Activated naive CD4-positive, alpha-beta T cell treated with anti-CD3 and anti-CD28 coated beads, Interleukin-2, amount 50 U/mL, for 24 hours (primary cell): ENCODE data around the gene BMP7.

Experiments used
- H3K27ac Mint-ChIP-seq: one replicate; pipeline ENCODE4 v1.8.0; 2021; ENCODE audit warnings: mild to moderate bottlenecking, mixed read lengths
- H3K27me3 Mint-ChIP-seq: one replicate; pipeline ENCODE4 v1.8.0; 2021; ENCODE audit warnings: mixed read lengths
- H3K36me3 Mint-ChIP-seq: one replicate; pipeline ENCODE4 v1.8.0; 2021; ENCODE audit warnings: mixed read lengths
- H3K4me1 Mint-ChIP-seq: one replicate; pipeline ENCODE4 v1.8.0; 2021; ENCODE audit warnings: mixed read lengths
- H3K4me3 Mint-ChIP-seq: one replicate; pipeline ENCODE4 v1.8.0; 2021; ENCODE audit warnings: mild to moderate bottlenecking, mixed read lengths
- H3K9me3 Mint-ChIP-seq: one replicate; pipeline ENCODE4 v1.8.0; 2021; ENCODE audit warnings: mixed read lengths

Gene BMP7

GRCh38 chr20:57178582-57179111, 87.8 kb downstream of the BMP7 start:
- H3K4me3 Mint-ChIP-seq: no peak overlapping the region
- no peaks in the 10 kb centered on the region for H3K4me1 Mint-ChIP-seq
- H3K36me3 Mint-ChIP-seq: no peaks in the 10 kb centered on the region
- no peaks in the 10 kb centered on the region for H3K9me3 Mint-ChIP-seq
- H3K27ac Mint-ChIP-seq: no peak overlapping the region
- peaks cover 12% of the 10 kb centered on the region for H3K27me3 Mint-ChIP-seq

- Mint-ChIP-seq H3K27ac (no peak overlapping the region), H3K4me3 (no peak overlapping the region), H3K4me1 (no peaks in the 10 kb centered on the region), H3K36me3 (no peaks in the 10 kb centered on the region), H3K9me3 (no peaks in the 10 kb centered on the region), H3K27me3 (peaks cover 10% of the 10 kb centered on the region)
Observed at GRCh38 chr20:57177636-57178280, 88.7 kb downstream of the BMP7 start.

GRCh38 chr20:57176842-57177241, 89.6 kb downstream of the BMP7 start:
- Mint-ChIP-seq H3K27me3 (peaks cover 12% of the 10 kb centered on the region), H3K4me1 (no peaks in the 10 kb centered on the region), H3K36me3 (no peaks in the 10 kb centered on the region), H3K9me3 (no peaks in the 10 kb centered on the region), H3K4me3 (no peak overlapping the region), H3K27ac (no peak overlapping the region)

GRCh38 chr20:57175397-57176010, 90.9 kb downstream of the BMP7 start:
- H3K4me1 Mint-ChIP-seq: no peaks in the 10 kb centered on the region
- no peaks in the 10 kb centered on the region for H3K36me3 Mint-ChIP-seq
- H3K27me3 Mint-ChIP-seq: peaks cover 12% of the 10 kb centered on the region
- no peak overlapping the region for H3K4me3 Mint-ChIP-seq
- no peak overlapping the region for H3K27ac Mint-ChIP-seq
- H3K9me3 Mint-ChIP-seq: no peaks in the 10 kb centered on the region

GRCh38 chr20:57174737-57175136, 91.7 kb downstream of the BMP7 start:
- no peaks in the 10 kb centered on the region for H3K36me3 Mint-ChIP-seq
- H3K27ac Mint-ChIP-seq: no peak overlapping the region
- no peak overlapping the region for H3K4me3 Mint-ChIP-seq
- H3K4me1 Mint-ChIP-seq: no peaks in the 10 kb centered on the region
- no peaks in the 10 kb centered on the region for H3K9me3 Mint-ChIP-seq
- H3K27me3 Mint-ChIP-seq: peaks cover 11% of the 10 kb centered on the region

GRCh38 chr20:57173986-57174385, 92.5 kb downstream of the BMP7 start:
- Mint-ChIP-seq H3K4me1 (no peaks in the 10 kb centered on the region), H3K36me3 (no peaks in the 10 kb centered on the region), H3K4me3 (no peak overlapping the region), H3K27ac (no peak overlapping the region), H3K27me3 (peaks cover 11% of the 10 kb centered on the region), H3K9me3 (no peaks in the 10 kb centered on the region)

GRCh38 chr20:57173041-57173440, 93.4 kb downstream of the BMP7 start:
- Mint-ChIP-seq H3K4me1 (no peaks in the 10 kb centered on the region), H3K27ac (no peak overlapping the region), H3K9me3 (no peaks in the 10 kb centered on the region), H3K27me3 (peaks cover 11% of the 10 kb centered on the region), H3K36me3 (no peaks in the 10 kb centered on the region), H3K4me3 (no peak overlapping the region)

- Mint-ChIP-seq H3K4me1 (no peaks in the 10 kb centered on the region), H3K9me3 (no peaks in the 10 kb centered on the region), H3K27me3 (peaks cover 4% of the 10 kb centered on the region), H3K36me3 (no peaks in the 10 kb centered on the region), H3K4me3 (no peak overlapping the region), H3K27ac (no peak overlapping the region)
Observed at GRCh38 chr20:57170343-57170742, 96.1 kb downstream of the BMP7 start.

- peaks cover 3% of the 10 kb centered on the region for H3K27me3 Mint-ChIP-seq
- H3K9me3 Mint-ChIP-seq: no peaks in the 10 kb centered on the region
- no peaks in the 10 kb centered on the region for H3K4me1 Mint-ChIP-seq
- no peak overlapping the region for H3K4me3 Mint-ChIP-seq
- H3K27ac Mint-ChIP-seq: no peak overlapping the region
- no peaks in the 10 kb centered on the region for H3K36me3 Mint-ChIP-seq
Observed at GRCh38 chr20:57169162-57169561, 97.3 kb downstream of the BMP7 start.

- Mint-ChIP-seq H3K27ac (no peak overlapping the region), H3K4me1 (no peaks in the 10 kb centered on the region), H3K36me3 (no peaks in the 10 kb centered on the region), H3K4me3 (no peak overlapping the region), H3K9me3 (no peaks in the 10 kb centered on the region), H3K27me3 (peaks cover 4% of the 10 kb centered on the region)
Observed at GRCh38 chr20:57167971-57168701, 98.3 kb downstream of the BMP7 start.

- no peaks in the 10 kb centered on the region for H3K4me1 Mint-ChIP-seq
- no peaks in the 10 kb centered on the region for H3K36me3 Mint-ChIP-seq
- no peak overlapping the region for H3K4me3 Mint-ChIP-seq
- H3K27me3 Mint-ChIP-seq: peaks cover 4% of the 10 kb centered on the region
- H3K27ac Mint-ChIP-seq: no peak overlapping the region
- no peaks in the 10 kb centered on the region for H3K9me3 Mint-ChIP-seq
Observed at GRCh38 chr20:57167292-57167655, 99.2 kb downstream of the BMP7 start.

- Mint-ChIP-seq H3K4me3 (no peak overlapping the region), H3K36me3 (no peaks in the 10 kb centered on the region), H3K27me3 (peaks cover 1% of the 10 kb centered on the region), H3K4me1 (no peaks in the 10 kb centered on the region), H3K27ac (no peak overlapping the region), H3K9me3 (no peaks in the 10 kb centered on the region)
Observed at GRCh38 chr20:57166568-57167291, 99.7 kb downstream of the BMP7 start.

- Mint-ChIP-seq H3K9me3 (no peaks in the 10 kb centered on the region), H3K27me3 (peaks cover 1% of the 10 kb centered on the region), H3K27ac (no peak overlapping the region), H3K36me3 (no peaks in the 10 kb centered on the region), H3K4me1 (no peaks in the 10 kb centered on the region), H3K4me3 (no peak overlapping the region)
Observed at GRCh38 chr20:57165427-57166004, 100.9 kb downstream of the BMP7 start.

- Mint-ChIP-seq H3K4me3 (no peak overlapping the region), H3K27me3 (peaks cover 1% of the 10 kb centered on the region), H3K9me3 (no peaks in the 10 kb centered on the region), H3K36me3 (no peaks in the 10 kb centered on the region), H3K4me1 (no peaks in the 10 kb centered on the region), H3K27ac (no peak overlapping the region)
Observed at GRCh38 chr20:57164872-57165271, 101.6 kb downstream of the BMP7 start.

GRCh38 chr20:57163041-57163440, 103.4 kb downstream of the BMP7 start:
- peaks cover 3% of the 10 kb centered on the region for H3K27me3 Mint-ChIP-seq

More at GRCh38 chr20:57163041-57163440, 103.4 kb downstream of the BMP7 start:
- Mint-ChIP-seq H3K9me3 (no peaks in the 10 kb centered on the region), H3K4me3 (no peak overlapping the region), H3K4me1 (no peaks in the 10 kb centered on the region), H3K27ac (no peak overlapping the region), H3K36me3 (no peaks in the 10 kb centered on the region)
